HCT116 (cell line): ENCODE results near the gene BLZF1. TPM values are rescaled to one million over a fixed set of nuclear protein-coding genes. Genes with fewer than 3 reads are reported as not detected.

Experiments
- ATAC-seq: fragments of 200-7000 bp; cut with Tn5 transposase; 2 replicates; pipeline ENCODE4 v1.9.1; 2020; ENCODE audit warnings: mild to moderate bottlenecking, moderate library complexity
- BruUV-seq: library from RNA; stranded (reverse); fragments of 400-500 nt; replicated peaks from 2 replicates; lab custom pipeline; 2021; lab: Mats Ljungman, UMichigan
- CTCF ChIA-PET: fragments of 300-600 bp; sonication (Branson Sonifier 250); formaldehyde crosslinking; loops from one replicate; lab custom pipeline; 2021; ENCODE audit warnings: antibody characterized with exemption; lab: Charles Lee
- POLR2A ChIA-PET: fragments of 300-600, 350-600 bp; sonication (Branson Sonifier 250); formaldehyde crosslinking; loops from one replicate; lab custom pipeline; 2021; ENCODE audit warnings: antibody characterized with exemption; lab: Charles Lee
- RAD21 ChIA-PET, 2 experiments: fragments of 300-600 bp; sonication (Branson Sonifier 250); formaldehyde crosslinking; loops; one replicate each; lab custom pipeline; 2023; ENCODE audit warnings: low total read pairs in 2 of 2; ENCODE audit not compliant: uncharacterized antibody in 2 of 2, unreplicated experiment in 2 of 2, low non-redundant PET in 1 of 2; lab: Charles Lee
- DNase-seq: peaks from one replicate; pipeline ENCODE4 v3.0.0-alpha.2; 2010; ENCODE audit warnings: low read depth, low spot score
- H2AFZ ChIP-seq: fragments of 200-600 bp; shearing (Covaris generic), sonication (generic); 2 replicates; pipeline ENCODE4 v1.6.1; 2017; ENCODE audit warnings: low read depth, mixed run types, mixed read lengths, antibody characterized with exemption, low read length; ENCODE audit not compliant: poor library complexity, severe bottlenecking
- H3K27ac ChIP-seq: 2 replicates; pipeline ENCODE4 v1.5.1; 2012; ENCODE audit warnings: low read depth, low read length
- H3K27me3 ChIP-seq: fragments of 200-600 bp; sonication (generic); 2 replicates; pipeline ENCODE4 v1.6.1; 2016; ENCODE audit warnings: mixed run types, low read length, mixed read lengths; ENCODE audit not compliant: insufficient read depth
- H3K36me3 ChIP-seq, 2 experiments: fragments of 200-500 bp in 1 of 2; fragments of 200-600 bp in 1 of 2; sonication (Bioruptor generic) in 1 of 2; sonication (generic) in 1 of 2; 2 replicates each; pipeline versions ENCODE4 v1.5.1 to v1.6.1; 2014 to 2016; ENCODE audit warnings: low read length in 2 of 2, inconsistent platforms in 1 of 2, mixed read lengths in 1 of 2, mixed run types in 1 of 2; ENCODE audit not compliant: insufficient read depth in 2 of 2, control insufficient read depth in 1 of 2
- H3K4me1 ChIP-seq, 2 experiments: fragments of 200-600 bp in 1 of 2; sonication (generic) in 1 of 2; 2 replicates each; pipeline versions ENCODE4 v1.5.1 to v1.6.1; 2012 to 2017; ENCODE audit warnings: low read length in 2 of 2, inconsistent platforms in 1 of 2, mild to moderate bottlenecking in 1 of 2, mixed read lengths in 1 of 2, mixed run types in 1 of 2, moderate library complexity in 1 of 2; ENCODE audit not compliant: insufficient read depth in 2 of 2, control insufficient read depth in 1 of 2
- H3K4me2 ChIP-seq: fragments of 200-600 bp; sonication (generic); 2 replicates; pipeline ENCODE4 v1.6.1; 2017; ENCODE audit warnings: mixed run types, low read length, mixed read lengths
- H3K4me3 ChIP-seq, 2 experiments: fragments of 200-600 bp in 1 of 2; sonication (generic) in 1 of 2; replicated peaks in 1 of 2; 2 replicates each; pipeline ENCODE4 v1.5.1; 2011 to 2016; ENCODE audit warnings: low read length in 2 of 2, control low read depth in 1 of 2, low read depth in 1 of 2, mild to moderate bottlenecking in 1 of 2, mixed read lengths in 1 of 2, mixed run types in 1 of 2
- H3K79me2 ChIP-seq: fragments of 200-600 bp; sonication (generic); 2 replicates; pipeline ENCODE4 v1.6.1; 2017; ENCODE audit warnings: mild to moderate bottlenecking, mixed run types, low read length, moderate library complexity, mixed read lengths; ENCODE audit not compliant: insufficient read depth
- H3K9ac ChIP-seq: fragments of 200-600 bp; sonication (generic); 2 replicates; pipeline ENCODE4 v1.6.1; 2016; ENCODE audit warnings: low read length, mixed read lengths
- H3K9me2 ChIP-seq: fragments of 200-600 bp; sonication (generic), shearing (Covaris generic); 2 replicates; pipeline ENCODE4 v1.6.1; 2017; ENCODE audit warnings: mixed run types, mild to moderate bottlenecking, moderate library complexity; ENCODE audit not compliant: insufficient read depth
- H3K9me3 ChIP-seq, 2 experiments: fragments of 200-500 bp in 1 of 2; fragments of 200-600 bp in 1 of 2; sonication (Bioruptor generic) in 1 of 2; sonication (generic) in 1 of 2; 2 replicates each; pipeline ENCODE4 v1.6.1; 2014 to 2017; ENCODE audit warnings: low read length in 2 of 2, mixed read lengths in 2 of 2, inconsistent platforms in 1 of 2, low read depth in 1 of 2, mild to moderate bottlenecking in 1 of 2, mixed run types in 1 of 2, moderate library complexity in 1 of 2; ENCODE audit not compliant: control insufficient read depth in 1 of 2, insufficient read depth in 1 of 2
- H4K20me1 ChIP-seq: fragments of 200-600 bp; sonication (generic), shearing (Covaris generic); 2 replicates; pipeline ENCODE4 v1.6.1; 2017; ENCODE audit warnings: mixed run types, mild to moderate bottlenecking, moderate library complexity; ENCODE audit not compliant: insufficient read depth
- ATF3 ChIP-seq: IDR thresholded peaks from 2 replicates; pipeline ENCODE4 v1.6.1; 2012
- CBX3 ChIP-seq: IDR thresholded peaks from 2 replicates; pipeline ENCODE4 v1.6.1; 2012; ENCODE audit warnings: low read depth
- CEBPB ChIP-seq: IDR thresholded peaks from 2 replicates; pipeline ENCODE4 v1.6.1; 2012; ENCODE audit warnings: low read depth
- CTCF ChIP-seq, 3 experiments: fragments of 200-600 bp in 1 of 3; sonication (generic) in 1 of 3; IDR thresholded peaks in 2 of 3; conservative IDR thresholded peaks in 1 of 3; 2 replicates each; pipeline ENCODE4 v1.5.1; 2012 to 2017; ENCODE audit warnings: low read depth in 2 of 3, low read length in 2 of 3, antibody characterized with exemption in 1 of 3, borderline replicate concordance in 1 of 3, control low read depth in 1 of 3, mild to moderate bottlenecking in 1 of 3, mixed read lengths in 1 of 3, mixed run types in 1 of 3, moderate library complexity in 1 of 3; ENCODE audit not compliant: insufficient read depth in 1 of 3
- EGR1 ChIP-seq: IDR thresholded peaks from 2 replicates; pipeline ENCODE4 v1.6.1; 2012; ENCODE audit warnings: low read depth
- ELF1 ChIP-seq: IDR thresholded peaks from 2 replicates; pipeline ENCODE4 v1.6.1; 2012; ENCODE audit warnings: low read depth, borderline replicate concordance
- EZH2 ChIP-seq: fragments of 200-600 bp; sonication (generic); IDR thresholded peaks from 2 replicates; pipeline ENCODE4 v1.6.1; 2017; ENCODE audit warnings: antibody characterized with exemption, mixed run types
- EZH2phosphoT487 ChIP-seq: fragments of 200-600 bp; IDR thresholded peaks from 2 replicates; pipeline ENCODE4 v1.6.1; 2018; ENCODE audit warnings: antibody characterized with exemption, borderline replicate concordance
- FOSL1 ChIP-seq: IDR thresholded peaks from 2 replicates; pipeline ENCODE4 v1.6.1; 2012; ENCODE audit warnings: low read depth
- JUND ChIP-seq: IDR thresholded peaks from 2 replicates; pipeline ENCODE4 v1.6.1; 2012
- MAX ChIP-seq: IDR thresholded peaks from 2 replicates; pipeline ENCODE4 v1.6.1; 2012
- POLR2A ChIP-seq: IDR thresholded peaks from 2 replicates; pipeline ENCODE4 v1.7.0; 2011; ENCODE audit warnings: borderline replicate concordance; ENCODE audit not compliant: insufficient read depth, insufficient read length; ENCODE audit errors: extremely low read depth
- POLR2AphosphoS5 ChIP-seq: IDR thresholded peaks from 2 replicates; pipeline ENCODE4 v1.6.1; 2011; ENCODE audit warnings: mild to moderate bottlenecking, low read depth, low read length, moderate library complexity
- RAD21 ChIP-seq: IDR thresholded peaks from 2 replicates; pipeline ENCODE4 v1.6.1; 2012; ENCODE audit warnings: low read depth, mild to moderate bottlenecking
- SIN3A ChIP-seq: IDR thresholded peaks from 2 replicates; pipeline ENCODE4 v1.6.1; 2012; ENCODE audit warnings: low read depth
- SP1 ChIP-seq: IDR thresholded peaks from 2 replicates; pipeline ENCODE4 v1.6.1; 2012; ENCODE audit warnings: low read depth
- SRF ChIP-seq: IDR thresholded peaks from 2 replicates; pipeline ENCODE4 v1.6.1; 2012; ENCODE audit warnings: low read depth
- TCF7L2 ChIP-seq: IDR thresholded peaks from 2 replicates; pipeline ENCODE4 v1.7.0; 2011; ENCODE audit warnings: borderline replicate concordance, inconsistent platforms; ENCODE audit not compliant: insufficient read depth, insufficient read length; ENCODE audit errors: extremely low read depth
- YY1 ChIP-seq: IDR thresholded peaks from 2 replicates; pipeline ENCODE4 v1.6.1; 2011; ENCODE audit warnings: low read length, low read depth, moderate library complexity, mild to moderate bottlenecking; ENCODE audit not compliant: insufficient replicate concordance; ENCODE audit errors: extremely low read depth
- ZBTB33 ChIP-seq: IDR thresholded peaks from 2 replicates; pipeline ENCODE4 v1.6.1; 2011; ENCODE audit warnings: mild to moderate bottlenecking, low read length, moderate library complexity; ENCODE audit not compliant: insufficient replicate concordance; ENCODE audit errors: extremely low read depth
- ZFX ChIP-seq: fragments of 450-650 bp; IDR thresholded peaks from 2 replicates; pipeline ENCODE4 v1.6.1; 2017
- ZNF274 ChIP-seq: fragments of 200-500 bp; sonication (Bioruptor generic); IDR thresholded peaks from 2 replicates; pipeline ENCODE4 v1.6.1; 2014; ENCODE audit warnings: mild to moderate bottlenecking, low read depth, low read length, inconsistent platforms
- intact Hi-C: fragments of 100-400 bp; cut with micrococcal nuclease; formaldehyde crosslinking; loops from 2 replicates; pipeline ENCODE4 v1.10.0; 2022
- total RNA-seq: library from RNA; stranded (reverse); gene quantifications from one replicate; pipeline ENCODE4 v1.2.1, GENCODE V29; 2021; ENCODE audit not compliant: unreplicated experiment

The BLZF1 gene
- total RNA-seq, 1 experiment from 2014 or later: 19.6 TPM

- BruUV-seq: no TSS peak
- Histone ChIP-seq H3K79me2 (no peaks in the 10 kb centered on the region), H4K20me1 (no peaks in the 10 kb centered on the region), H3K27ac (no peak overlapping the region), H2AFZ (no peak overlapping the region), H3K4me1 (peaks cover 6 to 26% of the 10 kb centered on the region in 2 experiments), H3K9me3 (no peaks in the 10 kb centered on the region), H3K4me2 (peak overlapping the region; percentile 46), H3K9ac (no peak overlapping the region), H3K4me3 (no peak overlapping the region), H3K36me3 (no peaks in the 10 kb centered on the region), H3K27me3 (no peaks in the 10 kb centered on the region), H3K9me2 (no peaks in the 10 kb centered on the region)
- RAD21 ChIA-PET: no interaction called here
- POLR2A ChIA-PET: no interaction called here
- CTCF ChIA-PET: interaction anchor here (1.6 kb wide), 1 partner anchor 27 kb away, joined by 8 read pairs; no protein-coding TSS in a partner anchor
- intact Hi-C loops: no loop called here
- DNase-seq: peak; percentile 28
- ATAC-seq: peak; percentile 63
- TF ChIP-seq EGR1 (peak; percentile 50; the same call in 1 of the 2 replicates), RAD21 (no peak), ELF1 (no peak), JUND (peak; percentile 74), YY1 (no peak), CEBPB (peak; percentile 95), EZH2 (no peak), EZH2phosphoT487 (no peak), SRF (no peak), ATF3 (no peak; the same call in 1 of the 2 replicates), ZNF274 (no peak), ZFX (no peak), MAX (no peak), POLR2AphosphoS5 (no peak), SP1 (peak; percentile 62), CTCF (IDR thresholded peaks at IDR 0.05 in 2 of 3, conservative IDR thresholded peaks at IDR 0.05 in 1 of 3; ENCODE audit: borderline replicate concordance in 1 of 3, insufficient read depth in 1 of 3, low read depth in 2 of 3, low read length in 2 of 3) (no peak), CBX3 (peak; percentile 66), SIN3A (no peak), FOSL1 (peak; percentile 70), TCF7L2 (no peak), POLR2A (no peak), ZBTB33 (no peak)
These were observed 46.5 kb upstream of the BLZF1 start for GRCh38 chr1:169321539-169321938.
